Astrocyte of the cerebellum (primary cell): ENCODE results near the gene LYZL6.

Source experiments
- DNase-seq: peaks from one replicate; pipeline ENCODE4 v3.0.0-alpha.2; 2011; ENCODE audit warnings: low read depth
- H3K4me3 ChIP-seq: 2 replicates; pipeline ENCODE4 v1.5.1; 2011; ENCODE audit warnings: mild to moderate bottlenecking, low read depth, low read length, moderate library complexity
- CTCF ChIP-seq: IDR thresholded peaks from 2 replicates; pipeline ENCODE4 v1.5.1; 2012; ENCODE audit warnings: low read length, low read depth, moderate library complexity, mild to moderate bottlenecking; ENCODE audit errors: missing control alignments
- in situ Hi-C: cut with HindIII; loops from 2 replicates; pipeline ENCODE4 v1.10.0; 2017; ENCODE audit warnings: low sequenced_read_pairs

LYZL6 gene

GRCh38 chr17:35981908-35982330, 38.4 kb upstream of the LYZL6 start:
- in situ Hi-C loops: loop anchor here (25.0 kb wide), 2 partner anchors 130 to 505 kb away; partner anchors contain the start of genes CCL4 and ZNHIT3
- no peak for DNase-seq
- no peak overlapping the region for H3K4me3 ChIP-seq
- TF ChIP-seq CTCF: no peak

GRCh38 chr17:35981246-35981645, 37.7 kb upstream of the LYZL6 start, which contains the start of gene CCL16:
TSS of gene CCL16 (minus strand) at chr17:35981497. CDS start at chr17:35981420, 77 bp downstream.
- DNase-seq: no peak
- no peak for TF ChIP-seq CTCF
- in situ Hi-C loops: loop anchor here (25.0 kb wide), 2 partner anchors 131 to 506 kb away; partner anchors contain the start of genes CCL4 and ZNHIT3
- no peak within 1 kb of the TSS for H3K4me3 ChIP-seq

- no peak for DNase-seq
- in situ Hi-C loops: loop anchor here (25.0 kb wide), 2 partner anchors 134 to 509 kb away; partner anchors contain the start of genes CCL4 and ZNHIT3
- H3K4me3 ChIP-seq: no peak overlapping the region
- no peak for TF ChIP-seq CTCF
Measured at GRCh38 chr17:35978346-35978745, 34.8 kb upstream of the LYZL6 start.

- DNase-seq: no peak
- no peak for TF ChIP-seq CTCF
- in situ Hi-C loops: loop anchor here (25.0 kb wide), 2 partner anchors 135 to 510 kb away; partner anchors contain the start of genes CCL4 and ZNHIT3
- H3K4me3 ChIP-seq: no peak overlapping the region
Measured at GRCh38 chr17:35977509-35977908, 34.0 kb upstream of the LYZL6 start.

GRCh38 chr17:35973333-35974260, 30.1 kb upstream of the LYZL6 start:
- DNase-seq: no peak
- in situ Hi-C loops: no loop called here
- H3K4me3 ChIP-seq: no peak overlapping the region
- no peak for TF ChIP-seq CTCF

GRCh38 chr17:35972945-35973332, 29.4 kb upstream of the LYZL6 start:
- in situ Hi-C loops: no loop called here
- no peak for TF ChIP-seq CTCF
- no peak for DNase-seq
- H3K4me3 ChIP-seq: no peak overlapping the region
